GM21423 (cell line): ENCODE measurements around the gene ECHS1.
A peak's percentile ranks its signal among the peaks of the same experiment; 100 is the strongest.
"Not testable (repeated sequence)": the region's sequence is repeated elsewhere in the genome, so short reads cannot be mapped to it uniquely, and the experiment has no call there.

Source experiments
- ATAC-seq: cut with Tn5 transposase; IDR thresholded peaks from one replicate; pipeline ENCODE4 v1.9.1; 2021; ENCODE audit warnings: mild to moderate bottlenecking, moderate library complexity; ENCODE audit not compliant: unreplicated experiment

Gene ECHS1

DNA sequence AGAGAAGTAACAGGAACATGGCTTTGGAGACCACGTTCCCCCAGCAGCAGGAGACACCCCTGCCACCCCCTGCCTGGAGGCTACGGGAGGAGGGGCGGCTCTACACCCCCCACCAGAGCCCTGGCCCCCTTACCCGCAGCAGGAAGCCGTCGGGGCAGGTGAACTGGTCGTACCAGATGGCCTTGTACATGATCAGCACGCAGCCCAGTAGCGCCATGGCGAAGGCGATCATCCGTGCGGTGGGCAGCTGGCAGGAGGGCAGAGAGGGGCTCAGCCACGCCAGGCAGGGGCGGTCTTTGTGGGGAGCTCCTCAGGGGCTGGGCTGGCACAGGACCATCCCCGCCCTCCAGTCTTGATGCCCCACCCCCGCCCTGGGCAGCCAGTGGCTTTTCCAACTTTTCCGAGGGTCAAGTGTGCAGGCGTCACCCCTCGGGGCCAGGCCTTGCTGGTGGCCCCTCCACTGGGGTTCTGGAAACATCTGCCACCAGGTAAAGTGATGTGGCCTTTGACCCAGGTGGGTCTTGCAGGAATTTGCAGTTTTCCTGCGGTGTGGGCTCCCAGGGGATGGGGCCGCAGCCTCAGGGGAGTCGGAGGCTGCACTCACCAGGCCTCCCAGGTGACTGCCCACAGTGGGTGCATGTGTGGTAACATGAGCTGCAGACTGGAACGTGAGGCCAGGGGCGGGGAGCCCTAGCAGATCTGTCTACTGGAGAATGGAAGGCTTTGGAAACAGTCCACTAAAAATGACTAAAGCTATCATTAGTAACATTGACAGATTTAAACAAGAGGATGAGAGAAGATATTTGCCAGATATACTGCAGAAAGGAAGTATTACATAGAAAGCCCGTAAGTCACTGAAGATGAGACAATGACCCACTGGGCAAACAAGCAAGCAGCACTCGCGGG is 46.2 kb downstream of the ECHS1 start:
- no peak for ATAC-seq

DNA sequence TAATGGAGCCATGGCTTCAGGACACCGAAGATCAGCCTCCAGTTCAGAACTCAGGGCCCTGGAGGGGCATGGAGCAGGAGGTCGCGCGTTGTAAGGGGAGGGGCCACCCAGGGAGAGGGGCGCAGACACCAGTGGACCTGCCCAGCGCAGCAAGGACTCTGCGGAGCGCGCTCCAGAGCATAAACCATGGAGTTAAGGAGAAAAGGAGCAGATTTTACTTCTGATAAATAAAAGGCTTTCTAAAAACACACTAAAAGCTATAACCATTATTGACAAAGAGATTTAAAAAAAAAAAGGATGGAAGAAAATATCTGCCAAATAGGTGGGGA is 47.0 kb downstream of the ECHS1 start:
- no peak for ATAC-seq

DNA sequence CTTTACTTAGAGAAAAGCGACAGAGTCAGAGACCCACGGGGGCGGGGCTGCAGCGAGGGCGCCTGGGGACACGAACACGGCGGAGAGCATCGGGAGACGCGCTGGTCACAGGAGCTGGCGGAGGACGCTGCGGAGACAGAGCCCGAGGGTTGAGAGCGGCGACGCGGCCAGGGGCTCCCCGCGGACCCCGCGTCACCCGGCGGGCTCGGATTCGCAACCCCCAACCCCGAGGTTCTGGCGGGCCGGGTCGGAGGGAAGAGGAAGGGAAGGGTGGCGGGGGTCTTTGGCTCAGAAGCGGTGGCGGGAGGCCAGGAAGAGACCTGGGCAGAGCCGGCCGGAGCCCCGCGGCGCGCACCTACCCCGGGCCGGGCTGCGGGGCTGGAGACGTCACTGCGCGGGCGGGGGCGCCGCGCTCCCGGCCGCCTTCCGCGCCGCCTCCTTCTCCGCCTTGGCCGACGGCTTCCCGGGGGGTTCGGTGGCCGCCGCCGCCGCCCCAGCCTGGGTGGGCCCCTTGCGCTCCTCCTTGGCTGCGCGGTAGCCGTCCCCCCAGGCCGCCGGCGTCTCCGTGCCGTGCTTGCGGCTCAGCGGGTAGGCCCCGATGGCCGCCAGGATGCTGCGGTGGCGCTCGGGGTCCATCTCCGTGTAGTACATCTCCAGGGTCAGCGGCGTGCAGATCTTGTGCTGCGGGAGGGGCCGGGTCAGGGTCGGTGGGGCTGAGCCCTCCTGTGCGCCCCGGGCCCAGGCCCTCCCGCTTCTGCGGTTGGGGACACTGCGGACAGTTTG is 47.5 kb downstream of the ECHS1 start:
- ATAC-seq: no peak

DNA sequence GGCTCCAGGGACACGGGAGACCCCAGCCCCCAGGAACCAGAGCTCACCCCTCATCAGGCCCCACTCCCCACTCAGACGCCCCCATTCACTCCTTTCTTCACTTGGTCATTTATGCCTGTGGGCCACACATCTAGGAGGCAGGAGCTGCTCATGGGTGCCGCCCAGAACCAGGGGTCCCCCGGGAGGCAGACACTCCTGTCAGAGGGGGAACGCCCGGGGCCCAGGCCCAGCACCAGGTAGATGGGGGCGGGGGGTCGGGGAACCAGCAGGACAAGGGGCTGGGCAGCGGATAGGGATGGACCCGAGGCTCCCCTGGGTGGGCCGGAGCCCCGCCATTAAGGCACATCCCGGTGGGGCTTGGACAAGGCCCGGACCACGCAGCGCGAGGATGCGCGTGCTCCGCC is 48.3 kb downstream of the ECHS1 start:
- ATAC-seq: no peak

DNA sequence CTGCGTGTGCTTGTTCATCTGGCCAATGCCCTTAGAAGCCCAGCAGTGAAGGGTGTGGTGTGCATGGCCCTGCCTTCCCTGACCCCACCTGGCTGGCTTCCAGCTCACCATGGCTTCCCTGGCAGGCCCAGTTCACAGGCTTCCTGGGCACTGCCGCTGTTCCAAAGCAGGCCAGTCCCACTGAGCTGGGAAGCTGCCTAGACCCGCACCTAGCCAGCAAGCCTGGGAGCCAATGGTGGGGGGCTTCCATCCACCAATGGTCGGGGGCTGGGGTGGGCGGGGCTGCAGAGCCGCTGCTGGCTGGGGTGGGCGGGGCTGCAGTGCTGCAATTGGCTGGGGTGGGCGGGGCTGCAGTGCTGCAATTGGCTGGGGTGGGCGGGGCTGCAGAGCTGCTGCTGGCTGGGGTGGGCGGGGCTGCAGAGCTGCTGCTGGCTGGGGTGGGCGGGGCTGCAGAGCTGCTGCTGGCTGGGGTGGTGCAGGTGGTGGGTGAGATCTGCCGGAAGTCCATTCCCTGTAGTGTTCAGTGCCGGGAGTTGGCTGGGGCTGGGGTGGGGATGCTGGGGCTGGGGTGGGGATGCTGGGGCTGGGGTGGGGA is 48.9 kb downstream of the ECHS1 start:
- no peak for ATAC-seq

DNA sequence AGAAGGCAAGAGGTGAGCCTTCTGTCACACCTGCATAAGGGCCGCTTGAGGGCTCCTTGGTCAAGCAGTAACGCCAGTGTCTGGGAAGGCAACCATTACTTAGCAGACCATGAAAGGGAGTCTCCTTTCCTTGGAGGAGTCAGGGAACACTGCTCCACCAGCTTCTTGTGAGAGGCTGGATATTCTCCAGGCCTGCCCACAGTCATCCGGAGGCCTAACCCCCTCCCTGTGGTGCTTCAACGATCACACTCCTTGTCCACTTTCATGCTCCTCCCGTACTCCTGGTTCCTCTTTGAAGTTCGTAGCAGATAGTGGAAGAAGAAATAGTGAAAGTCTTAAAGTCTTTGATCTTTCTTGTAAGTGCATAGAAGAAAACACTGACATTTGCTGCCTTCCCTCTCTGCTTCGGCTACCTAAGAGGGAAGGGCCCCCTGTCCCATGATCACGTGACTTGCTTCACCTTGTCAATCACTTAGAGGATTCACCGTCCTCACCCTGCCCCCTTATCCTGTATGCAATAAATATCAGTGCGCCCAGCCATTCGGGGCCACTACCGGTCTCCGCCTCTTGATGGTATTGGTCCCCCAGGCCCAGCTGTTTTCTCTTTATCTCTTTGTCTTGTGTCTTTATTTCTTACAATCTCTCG is 51.0 kb downstream of the ECHS1 start:
- ATAC-seq: not testable (repeated sequence)

DNA sequence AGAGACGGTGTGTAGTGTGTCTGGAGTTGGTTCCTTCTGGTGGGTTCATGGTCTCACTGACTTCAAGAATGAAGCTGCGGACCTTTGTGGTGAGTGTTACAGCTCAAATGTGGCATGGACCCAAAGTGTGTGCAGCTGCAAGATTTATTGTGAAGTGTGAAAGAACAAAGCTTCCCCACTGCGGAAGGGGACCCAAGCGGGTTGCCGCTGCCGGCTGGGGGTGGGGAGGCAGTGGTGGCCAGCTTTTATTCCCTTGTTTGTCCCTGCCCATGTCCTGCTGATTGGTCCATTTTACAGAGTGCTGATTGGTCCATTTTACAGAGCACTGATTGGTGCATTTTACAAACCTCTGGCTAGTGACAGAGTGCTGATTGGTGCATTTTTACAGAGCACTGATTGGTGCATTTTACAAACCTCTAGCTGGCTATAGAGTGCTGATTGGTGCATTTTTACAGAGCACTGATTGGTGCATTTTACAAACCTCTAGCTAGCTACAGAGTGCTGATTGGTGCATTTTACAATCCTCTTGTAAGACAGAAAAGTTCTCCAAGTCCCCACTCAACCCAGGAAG is 52.2 kb downstream of the ECHS1 start:
- not testable (repeated sequence) for ATAC-seq

DNA sequence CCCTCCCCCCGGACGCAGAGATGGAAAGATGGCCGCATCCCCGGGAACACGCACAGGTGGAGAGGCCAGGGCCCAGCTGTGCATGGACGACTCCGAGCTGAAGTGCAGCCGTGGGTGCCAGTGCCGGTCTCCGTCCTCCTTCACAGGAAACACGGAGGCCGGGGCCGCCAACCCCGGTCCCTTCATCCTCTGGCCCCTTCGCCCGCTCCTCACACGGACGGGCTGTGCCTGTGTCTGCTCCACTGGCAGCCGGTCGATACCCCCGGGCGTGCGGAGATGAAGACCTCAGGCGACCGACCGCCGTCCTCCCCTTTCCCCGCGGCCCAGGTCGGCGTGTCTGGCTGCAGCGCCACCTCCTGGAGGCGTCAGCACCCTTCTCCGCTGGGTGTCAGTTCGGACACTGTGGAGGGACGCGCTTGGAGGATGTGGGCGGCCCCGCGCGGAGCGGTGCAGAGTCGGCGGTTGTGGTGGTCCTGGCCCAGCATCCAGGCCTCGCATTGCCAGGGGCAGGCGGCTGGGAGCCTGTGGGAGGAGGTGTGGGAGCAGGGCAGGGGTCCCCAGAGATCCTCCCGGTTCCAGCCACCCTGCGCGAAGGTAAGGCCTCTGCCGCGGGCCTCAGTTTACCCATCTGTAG is 54.5 kb downstream of the ECHS1 start:
- peak; percentile 89 for ATAC-seq

DNA sequence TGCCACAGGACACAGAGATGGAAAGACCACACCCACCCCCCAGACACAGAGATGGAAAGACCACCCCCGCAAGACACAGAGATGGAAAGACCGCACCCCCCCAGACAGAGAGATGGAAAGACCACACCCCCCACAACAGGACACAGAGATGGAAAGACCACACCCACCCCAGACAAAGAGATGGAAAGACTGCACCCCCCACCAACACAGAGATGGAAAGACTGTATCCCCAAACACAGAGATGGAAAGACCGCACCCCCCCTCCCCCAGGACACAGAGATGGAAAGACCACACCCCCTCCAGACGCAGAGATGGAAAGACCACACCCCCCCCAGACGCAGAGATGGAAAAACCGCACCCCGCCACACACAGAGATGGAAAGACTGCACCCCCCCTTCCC is 56.4 kb downstream of the ECHS1 start:
- ATAC-seq: no peak

DNA sequence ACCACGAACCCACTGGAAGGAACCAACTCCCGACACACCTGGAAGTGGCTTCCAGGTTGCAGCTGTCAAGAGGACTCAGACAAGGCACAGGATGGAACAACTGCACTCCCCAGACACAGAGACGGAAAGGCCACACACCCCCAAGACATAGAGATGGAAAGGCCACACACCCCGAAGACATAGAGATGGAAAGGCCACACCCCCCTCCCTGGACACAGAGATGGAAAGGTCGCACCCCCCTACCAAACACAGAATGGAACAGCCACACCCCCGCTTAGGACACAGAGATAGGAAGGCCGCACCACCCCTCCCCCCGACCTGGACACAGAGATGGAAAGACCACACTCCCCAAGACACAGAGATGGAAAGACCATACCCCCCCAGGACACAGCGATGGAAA is 56.9 kb downstream of the ECHS1 start:
- no peak for ATAC-seq

DNA sequence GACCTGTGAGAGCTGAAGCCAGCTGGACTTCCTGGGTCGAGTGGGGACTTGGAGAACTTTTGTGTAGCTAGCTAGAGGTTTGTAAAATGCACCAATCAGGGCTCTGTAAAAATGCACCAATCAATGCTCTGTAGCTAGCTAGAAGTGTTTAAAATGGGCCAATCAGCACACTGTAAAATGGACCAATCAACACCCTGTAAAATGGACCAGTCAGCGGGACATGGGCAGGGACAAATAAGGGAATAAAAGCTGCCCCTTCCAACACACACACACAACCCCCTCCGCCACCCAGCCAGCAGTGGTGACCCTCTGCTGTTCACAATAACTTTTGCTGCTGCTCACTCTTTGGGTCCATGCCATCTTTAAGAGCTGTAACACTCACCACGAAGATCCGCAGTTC is 57.3 kb downstream of the ECHS1 start:
- no peak for ATAC-seq

DNA sequence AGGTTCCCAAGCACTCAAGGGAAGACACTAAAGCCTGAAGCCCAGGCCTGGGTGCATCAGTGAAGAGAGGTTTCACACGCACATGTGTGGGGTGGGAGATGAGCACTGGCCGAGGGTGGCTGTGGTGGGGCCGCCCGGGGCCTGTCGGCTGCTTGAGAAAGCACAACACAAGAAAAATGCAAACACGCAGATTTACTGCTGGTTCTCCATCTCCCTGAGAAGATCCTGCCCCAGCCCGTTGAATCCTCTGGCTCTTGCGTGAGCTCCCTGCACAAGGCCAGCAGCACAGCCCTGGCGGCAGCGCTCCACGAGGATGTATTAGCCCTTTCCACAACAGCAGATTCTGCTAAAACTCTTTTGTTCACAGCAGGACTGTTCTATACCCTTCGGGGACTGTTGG is 58.2 kb downstream of the ECHS1 start:
- ATAC-seq: no peak

DNA sequence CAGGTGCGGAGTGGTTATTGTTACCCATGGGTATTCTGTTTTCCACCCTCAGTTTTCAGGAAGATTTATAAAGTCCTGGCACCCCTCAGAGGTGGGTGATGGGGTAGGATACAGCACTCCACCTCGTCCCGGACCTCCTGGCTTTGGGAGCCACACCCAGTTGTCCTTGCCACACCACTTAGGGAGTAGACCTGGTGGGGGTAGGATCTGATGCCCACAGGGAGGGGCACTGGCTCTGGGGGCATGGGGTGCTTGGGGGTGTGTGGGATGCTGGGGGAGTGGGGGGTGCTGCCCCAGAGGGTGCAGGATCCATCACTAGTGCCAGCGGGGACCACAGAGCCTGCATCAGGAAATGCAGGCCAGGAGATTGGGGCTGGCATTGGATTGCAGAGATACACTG is 60.0 kb downstream of the ECHS1 start:
- no peak for ATAC-seq

DNA sequence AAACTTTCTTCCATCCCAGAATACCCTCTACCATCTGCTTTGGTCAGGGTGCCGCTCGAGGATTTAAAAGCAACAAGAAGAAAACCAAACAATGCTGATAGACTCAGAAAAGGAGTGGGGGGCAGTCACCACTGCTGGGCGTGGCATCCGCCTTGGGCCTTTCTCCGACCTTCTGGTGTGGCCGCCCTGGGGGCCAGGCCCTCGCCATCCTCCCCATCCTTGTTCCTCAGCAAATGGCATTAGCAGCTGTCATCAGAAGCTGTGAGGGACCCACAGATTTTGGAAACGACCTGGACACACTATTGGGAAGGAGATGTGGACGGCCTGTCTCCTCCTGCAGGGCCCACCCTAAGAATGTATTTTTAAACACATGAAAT is 60.4 kb downstream of the ECHS1 start:
- ATAC-seq: no peak
